Measurements from ENCODE around the gene GOLGA6L10.
A peak's percentile ranks its signal among the peaks of the same experiment; 100 is the strongest.
"Not testable (repeated sequence)": the region's sequence is repeated elsewhere in the genome, so short reads cannot be mapped to it uniquely, and the experiment has no call there.

Gene GOLGA6L10

GRCh38 chr15:82299511-82299914 is 49.8 kb downstream of the GOLGA6L10 start:
- not testable (repeated sequence) for DNase-seq (ENCODE audit: low read depth in 2 of 2)

- DNase-seq (ENCODE audit: low read depth in 2 of 2): peak in 1 of 2 donors; percentile 23
Measured at GRCh38 chr15:82298520-82298919, 50.8 kb downstream of the GOLGA6L10 start.

- DNase-seq (ENCODE audit: low read depth in 2 of 2): no peak
Measured at GRCh38 chr15:82298032-82298431, 51.2 kb downstream of the GOLGA6L10 start.

- no peak for DNase-seq (ENCODE audit: low read depth in 2 of 2)
Measured at GRCh38 chr15:82297546-82297945, 51.7 kb downstream of the GOLGA6L10 start.

GRCh38 chr15:82294061-82294690 is 55.1 kb downstream of the GOLGA6L10 start:
- no peak for DNase-seq (ENCODE audit: low read depth in 2 of 2)

GRCh38 chr15:82292271-82292670 is 57.0 kb downstream of the GOLGA6L10 start:
- no peak for DNase-seq (ENCODE audit: low read depth in 2 of 2)
